HepG2 (cell line): Measurements from ENCODE around the gene ABCA13. TPM values are rescaled to one million over a fixed set of nuclear protein-coding genes. Genes with fewer than 3 reads are reported as not detected.

Experiments
- ATAC-seq: fragments of 200-7000 bp; cut with Tn5 transposase; 3 replicates; pipeline ENCODE4 v1.9.1; 2020; ENCODE audit warnings: mild to moderate bottlenecking, moderate library complexity
- BruUV-seq: library from RNA; stranded (reverse); fragments of 400-500 nt; replicated peaks from 2 replicates; lab custom pipeline; 2021; lab: Mats Ljungman, UMichigan
- CTCF ChIA-PET: fragments of 300-600 bp; formaldehyde crosslinking; extraction: SDS; loops from one replicate; lab custom pipeline; 2021; ENCODE audit warnings: low total read pairs, inconsistent platforms, low intra/inter-chr PET ratio; lab: Yijun Ruan, JAX
- POLR2A ChIA-PET: fragments of 350-600 bp; sonication (Branson Sonifier 250); formaldehyde crosslinking; loops from one replicate; lab custom pipeline; 2020; ENCODE audit warnings: antibody characterized with exemption, inconsistent platforms; lab: Yijun Ruan, JAX
- DNase-seq: peaks from one replicate; pipeline ENCODE4 v3.0.0-alpha.2; 2015; ENCODE audit warnings: low spot score
- FAIRE-seq: peaks from 3 replicates; lab custom pipeline; 2011; peaks lifted over from hg19 to GRCh38; lab: Jason Lieb, UNC
- H2AFZ ChIP-seq: one replicate; pipeline ENCODE4 v1.6.1; 2011; ENCODE audit warnings: low read length, inconsistent platforms
- H3K27ac ChIP-seq: fragments of 300-600 bp; 3 replicates; pipeline ENCODE4 v1.8.0; 2011; ENCODE audit warnings: mixed run types, mild to moderate bottlenecking, mixed read lengths, low read length, inconsistent platforms; ENCODE audit not compliant: insufficient read depth; ENCODE audit errors: extremely low read length
- H3K27me3 ChIP-seq, 2 experiments: fragments of 200-600 bp in 1 of 2; 2 replicates in 1 of 2; 3 replicates in 1 of 2; pipeline versions ENCODE4 v1.6.0 to v1.8.0; 2011; ENCODE audit warnings: low read length in 2 of 2, mild to moderate bottlenecking in 2 of 2, moderate library complexity in 2 of 2, inconsistent platforms in 1 of 2; ENCODE audit not compliant: insufficient read depth in 2 of 2, control insufficient read depth in 1 of 2
- H3K36me3 ChIP-seq, 2 experiments: fragments of 200-600 bp in 1 of 2; replicated peaks in 1 of 2; 2 replicates in 1 of 2; 3 replicates in 1 of 2; pipeline versions ENCODE4 v1.5.1 to v1.8.0; 2011; ENCODE audit warnings: low read length in 2 of 2, inconsistent platforms in 1 of 2; ENCODE audit not compliant: insufficient read depth in 2 of 2, control insufficient read depth in 1 of 2
- H3K4me1 ChIP-seq: 2 replicates; pipeline ENCODE4 v1.5.1; 2012; ENCODE audit warnings: low read length, inconsistent platforms; ENCODE audit not compliant: insufficient read depth
- H3K4me2 ChIP-seq: 2 replicates; pipeline ENCODE4 v1.6.0; 2011; ENCODE audit warnings: low read depth, low read length, inconsistent platforms
- H3K4me3 ChIP-seq, 3 experiments: fragments of 200-600 bp in 1 of 3; sonication (generic), shearing (Covaris generic) in 1 of 3; replicated peaks in 1 of 3; 2 replicates each; pipeline ENCODE4 v1.5.1; 2011 to 2016; ENCODE audit warnings: low read length in 3 of 3, inconsistent platforms in 2 of 3, low read depth in 2 of 3, mild to moderate bottlenecking in 2 of 3, control low read depth in 1 of 3, mixed read lengths in 1 of 3; ENCODE audit not compliant: insufficient read depth in 1 of 3
- H3K79me2 ChIP-seq: one replicate; pipeline ENCODE4 v1.6.1; 2011; ENCODE audit warnings: low read length, inconsistent platforms; ENCODE audit not compliant: insufficient read depth
- H3K9ac ChIP-seq: 2 replicates; pipeline ENCODE4 v1.6.0; 2011; ENCODE audit warnings: mild to moderate bottlenecking, low read depth, low read length, inconsistent platforms; ENCODE audit not compliant: insufficient read depth
- H3K9me3 ChIP-seq: 2 replicates; pipeline ENCODE4 v1.5.1; 2012; ENCODE audit warnings: mild to moderate bottlenecking, low read length
- H4K20me1 ChIP-seq: 2 replicates; pipeline ENCODE4 v1.6.0; 2011; ENCODE audit warnings: inconsistent platforms, mild to moderate bottlenecking, low read length, moderate library complexity; ENCODE audit not compliant: insufficient read depth
- CBX2 ChIP-seq, 2 experiments: fragments of 200-600 bp in 1 of 2; sonication (generic); formaldehyde crosslinking in 1 of 2; IDR thresholded peaks; 2 replicates each; pipeline versions ENCODE4 v1.7.0 to v1.8.1; 2018 to 2022; ENCODE audit warnings: low read depth in 2 of 2, low read length in 1 of 2, mild to moderate bottlenecking in 1 of 2, missing genetic modification reagents in 1 of 2
- ELF3 ChIP-seq: IDR thresholded peaks from 2 replicates; pipeline ENCODE4 v1.6.1; 2016; ENCODE audit warnings: missing genetic modification reagents, missing compliant biosample characterization
- NFIC ChIP-seq: IDR thresholded peaks from 2 replicates; pipeline ENCODE4 v1.6.1; 2012; ENCODE audit warnings: mild to moderate bottlenecking, low read length, inconsistent platforms
- PHF5A ChIP-seq: IDR thresholded peaks from one replicate; pipeline ENCODE4 v1.6.1; 2018; ENCODE audit warnings: low read depth, missing genetic modification reagents; ENCODE audit not compliant: unreplicated experiment
- REPIN1 ChIP-seq: sonication (generic); formaldehyde crosslinking; IDR thresholded peaks from 2 replicates; pipeline ENCODE4 v1.8.0; 2022; ENCODE audit warnings: missing genetic modification reagents, low read depth, mild to moderate bottlenecking, borderline replicate concordance
- REXO4 ChIP-seq: sonication (generic); formaldehyde crosslinking; IDR thresholded peaks from 2 replicates; pipeline ENCODE4 v1.8.0; 2022; ENCODE audit warnings: missing genetic modification reagents, mild to moderate bottlenecking, borderline replicate concordance
- SIX4 ChIP-seq: sonication (generic); formaldehyde crosslinking; IDR thresholded peaks from 2 replicates; pipeline ENCODE4 v1.4.0; 2020; ENCODE audit warnings: missing genetic modification reagents
- STAG1 ChIP-seq: sonication (generic); formaldehyde crosslinking; IDR thresholded peaks from 2 replicates; pipeline ENCODE4 v1.4.0; 2020; ENCODE audit warnings: missing genetic modification reagents
- STAT5B ChIP-seq: sonication (generic); formaldehyde crosslinking; IDR thresholded peaks from 2 replicates; pipeline ENCODE4 v1.4.0; 2020; ENCODE audit warnings: missing genetic modification reagents
- TSC22D2 ChIP-seq: sonication (generic); formaldehyde crosslinking; IDR thresholded peaks from 2 replicates; pipeline ENCODE4 v1.5.1; 2020; ENCODE audit warnings: missing genetic modification reagents, mild to moderate bottlenecking, borderline replicate concordance
- ZBTB3 ChIP-seq: sonication (generic); formaldehyde crosslinking; IDR thresholded peaks from 2 replicates; pipeline ENCODE4 v1.4.0; 2020; ENCODE audit warnings: low read depth, mild to moderate bottlenecking, moderate library complexity, missing genetic modification reagents, borderline replicate concordance
- ZNF816 ChIP-seq: sonication (generic); formaldehyde crosslinking; IDR thresholded peaks from 2 replicates; pipeline ENCODE4 v1.8.0; 2022; ENCODE audit warnings: missing genetic modification reagents, mild to moderate bottlenecking, borderline replicate concordance
- WGBS: methylation state at CpG from one replicate; pipeline ENCODE4 v1.1.6; 2017; ENCODE audit warnings: low lambda C conversion rate; 5-methylcytosine and 5-hydroxymethylcytosine counted together
- in situ Hi-C: cut with HindIII; loops from 2 replicates; pipeline ENCODE4 v1.10.0; 2017; ENCODE audit warnings: low pct_unique_long_range_greater_than_20kb; ENCODE audit not compliant: extremely low pct_ligation_motif_present
- intact Hi-C: fragments of 100-400 bp; cut with micrococcal nuclease; formaldehyde crosslinking; loops from one replicate; pipeline ENCODE4 v1.10.0; 2022; ENCODE audit not compliant: unreplicated experiment
- polyA plus RNA-seq, 8 experiments: library from polyadenylated mRNA; depleted of rRNA in 3 of 8; stranded (reverse) in 7 of 8; unstranded in 1 of 8; fragments of >200 nt; fragmentation: Illumina TruSeq in 4 of 8; extraction: Trizol in 4 of 8; gene quantifications; 2 replicates each; pipeline versions ENCODE4 v1.2.1 to v1.2.3, GENCODE V29; 2011 to 2016; ENCODE audit warnings: low read depth in 4 of 8, missing spikeins in 1 of 8, mixed read lengths in 1 of 8; ENCODE audit not compliant: insufficient read depth in 1 of 8
- total RNA-seq, 5 experiments: library from RNA; depleted of rRNA; stranded (reverse); fragments of >200 nt; fragmentation: Illumina TruSeq; extraction: Trizol; gene quantifications; 2 replicates each; pipeline ENCODE4 v1.2.3, GENCODE V29; 2016; ENCODE audit warnings: low read depth in 1 of 5
- TF ChIP-seq, protein P1 (sequence below): sonication (generic); formaldehyde crosslinking; IDR thresholded peaks from 2 replicates; pipeline ENCODE4 v1.4.0; 2020; ENCODE audit warnings: mild to moderate bottlenecking, missing genetic modification reagents, borderline replicate concordance
- TF ChIP-seq, protein P2 (sequence below): sonication (generic); formaldehyde crosslinking; IDR thresholded peaks from 2 replicates; pipeline ENCODE4 v1.4.0; 2020; ENCODE audit warnings: missing genetic modification reagents
- TF ChIP-seq, protein P3 (sequence below): sonication (generic); formaldehyde crosslinking; IDR thresholded peaks from 2 replicates; pipeline ENCODE4 v1.4.0; 2020; ENCODE audit warnings: missing genetic modification reagents, low read depth, mild to moderate bottlenecking, borderline replicate concordance
- TF ChIP-seq, protein P4 (sequence below): sonication (generic); formaldehyde crosslinking; IDR thresholded peaks from 2 replicates; pipeline ENCODE4 v1.5.0; 2020; ENCODE audit warnings: missing genetic modification reagents, mild to moderate bottlenecking, borderline replicate concordance

The ABCA13 gene
- total and polyA plus RNA-seq, 2 of the 13 experiments (the other 11 are each of a cell fraction or from before 2014, with no cell fraction given), result 0.03 TPM; not detected in 1

DNA sequence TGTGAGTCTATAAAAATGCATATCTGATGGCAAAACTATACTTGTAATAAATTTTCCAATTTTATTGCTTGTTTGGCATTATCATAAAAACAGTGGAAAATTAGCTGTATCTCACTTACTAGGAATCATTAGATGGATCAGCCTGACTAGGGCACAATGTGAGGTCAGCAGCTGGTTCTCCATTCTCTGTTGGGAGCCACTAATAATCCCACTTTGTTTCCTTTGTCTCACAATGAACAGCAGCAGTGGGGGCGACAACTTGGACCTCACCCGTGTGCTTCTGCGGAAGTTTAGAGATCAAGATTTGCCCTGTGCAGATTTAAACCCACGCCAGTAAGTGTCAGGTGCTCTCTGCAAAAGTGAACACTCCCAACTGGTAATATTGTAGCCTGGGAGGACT lies 295.5 kb downstream of the ABCA13 start:
- Histone ChIP-seq H3K27ac (no peak overlapping the region), H3K4me2 (no peak overlapping the region), H3K79me2 (no peaks in the 10 kb centered on the region), H3K9ac (no peak overlapping the region), H3K36me3 (no peaks in the 10 kb centered on the region), H4K20me1 (no peaks in the 10 kb centered on the region), H3K4me1 (no peaks in the 10 kb centered on the region), H3K4me3 (no peak overlapping the region), H2AFZ (no peak overlapping the region)
- intact Hi-C loops (no loop called here), in situ Hi-C loops (no loop called here)
- 11% methylated on average over 4 of the region's 4 CpGs for WGBS
- POLR2A ChIA-PET, result no interaction called here
- DNase-seq (no peak), ATAC-seq (no peak), FAIRE-seq (no peak)
- BruUV-seq, result no TSS peak
- CTCF ChIA-PET, result no interaction called here
- TF ChIP-seq TSC22D2 (CRISPR knock-in tag) (no peak), ZBTB3 (CRISPR knock-in tag) (no peak), REXO4 (CRISPR knock-in tag) (no peak), ELF3 (CRISPR knock-in tag) (no peak), REPIN1 (CRISPR knock-in tag) (no peak), STAT5B (no peak), CBX2 (IDR thresholded peaks at IDR 0.05; ENCODE audit: low read depth, low read length) (no peak), CBX2 (CRISPR knock-in tag; IDR thresholded peaks at IDR 0.05; ENCODE audit: low read depth) (no peak), STAG1 (no peak), NFIC (no peak), ZNF816 (CRISPR knock-in tag) (no peak), SIX4 (no peak), PHF5A (CRISPR knock-in tag) (no peak)
- TF ChIP-seq, protein P1, sequence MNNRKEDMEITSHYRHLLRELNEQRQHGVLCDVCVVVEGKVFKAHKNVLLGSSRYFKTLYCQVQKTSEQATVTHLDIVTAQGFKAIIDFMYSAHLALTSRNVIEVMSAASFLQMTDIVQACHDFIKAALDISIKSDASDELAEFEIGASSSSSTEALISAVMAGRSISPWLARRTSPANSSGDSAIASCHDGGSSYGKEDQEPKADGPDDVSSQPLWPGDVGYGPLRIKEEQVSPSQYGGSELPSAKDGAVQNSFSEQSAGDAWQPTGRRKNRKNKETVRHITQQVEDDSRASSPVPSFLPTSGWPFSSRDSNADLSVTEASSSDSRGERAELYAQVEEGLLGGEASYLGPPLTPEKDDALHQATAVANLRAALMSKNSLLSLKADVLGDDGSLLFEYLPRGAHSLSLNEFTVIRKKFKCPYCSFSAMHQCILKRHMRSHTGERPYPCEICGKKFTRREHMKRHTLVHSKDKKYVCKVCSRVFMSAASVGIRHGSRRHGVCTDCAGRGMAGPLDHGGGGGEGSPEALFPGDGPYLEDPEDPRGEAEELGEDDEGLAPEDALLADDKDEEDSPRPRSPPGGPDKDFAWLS, result no peak
- TF ChIP-seq, protein P2, sequence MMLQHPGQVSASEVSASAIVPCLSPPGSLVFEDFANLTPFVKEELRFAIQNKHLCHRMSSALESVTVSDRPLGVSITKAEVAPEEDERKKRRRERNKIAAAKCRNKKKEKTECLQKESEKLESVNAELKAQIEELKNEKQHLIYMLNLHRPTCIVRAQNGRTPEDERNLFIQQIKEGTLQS (CRISPR knock-in tag), result no peak
- TF ChIP-seq, protein P3, sequence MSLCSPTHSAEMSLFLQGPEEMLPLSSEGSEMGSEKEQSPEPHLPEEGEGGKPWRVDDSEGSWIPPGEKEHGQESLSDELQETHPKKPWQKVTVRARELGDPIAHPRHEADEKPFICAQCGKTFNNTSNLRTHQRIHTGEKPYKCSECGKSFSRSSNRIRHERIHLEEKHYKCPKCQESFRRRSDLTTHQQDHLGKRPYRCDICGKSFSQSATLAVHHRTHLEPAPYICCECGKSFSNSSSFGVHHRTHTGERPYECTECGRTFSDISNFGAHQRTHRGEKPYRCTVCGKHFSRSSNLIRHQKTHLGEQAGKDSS (CRISPR knock-in tag), result no peak
- TF ChIP-seq, protein P4, sequence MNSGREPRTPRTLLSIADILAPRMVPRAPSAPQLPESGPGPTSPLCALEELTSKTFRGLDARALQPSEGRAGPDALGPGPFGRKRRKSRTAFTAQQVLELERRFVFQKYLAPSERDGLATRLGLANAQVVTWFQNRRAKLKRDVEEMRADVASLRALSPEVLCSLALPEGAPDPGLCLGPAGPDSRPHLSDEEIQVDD (CRISPR knock-in tag), result no peak
- TF ChIP-seq, all 625 proteins: peak for 0
- H3K9me3 ChIP-seq, result no peaks in the 10 kb centered on the region
- 0 out of 5 replicates have a peak, but pooled peaks cover 0 to 3% of the 10 kb centered on the region in 2 experiments for H3K27me3 ChIP-seq
